NAMALWA (cell line): ENCODE results near the gene UBE2R2.
A peak's percentile ranks its signal among the peaks of the same experiment; 100 is the strongest.
"Not testable (repeated sequence)": the region's sequence is repeated elsewhere in the genome, so short reads cannot be mapped to it uniquely, and the experiment has no call there.

ENCODE experiments used
- DNase-seq: peaks from one replicate; pipeline ENCODE4 v3.0.0-alpha.2; 2015; ENCODE audit warnings: low spot score

UBE2R2 gene

GRCh38 chr9:33843312-33843961 is 26.5 kb downstream of the UBE2R2 start:
- DNase-seq: no peak

- DNase-seq: no peak
These were observed 29.3 kb downstream of the UBE2R2 start for GRCh38 chr9:33846231-33846630.

DNA sequence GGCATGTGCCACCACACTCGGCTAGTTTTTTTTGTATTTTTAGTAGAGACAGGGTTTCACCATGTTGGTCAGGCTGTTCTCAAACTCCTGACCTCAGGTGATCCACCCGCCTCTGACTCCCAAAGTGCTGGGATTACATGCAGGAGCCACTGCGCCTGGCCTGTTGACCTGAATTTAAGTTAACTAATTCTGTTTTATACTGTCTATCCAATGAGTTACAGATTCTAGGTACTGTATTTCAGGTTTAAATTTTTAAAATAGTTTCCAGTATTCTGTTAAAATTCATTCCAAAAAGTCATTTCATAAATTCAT is 30.9 kb downstream of the UBE2R2 start:
- not testable (repeated sequence) for DNase-seq

- DNase-seq: no peak
These were observed 33.3 kb downstream of the UBE2R2 start for GRCh38 chr9:33850267-33850629.

GRCh38 chr9:33850677-33851076 is 33.7 kb downstream of the UBE2R2 start:
- DNase-seq: no peak

DNA sequence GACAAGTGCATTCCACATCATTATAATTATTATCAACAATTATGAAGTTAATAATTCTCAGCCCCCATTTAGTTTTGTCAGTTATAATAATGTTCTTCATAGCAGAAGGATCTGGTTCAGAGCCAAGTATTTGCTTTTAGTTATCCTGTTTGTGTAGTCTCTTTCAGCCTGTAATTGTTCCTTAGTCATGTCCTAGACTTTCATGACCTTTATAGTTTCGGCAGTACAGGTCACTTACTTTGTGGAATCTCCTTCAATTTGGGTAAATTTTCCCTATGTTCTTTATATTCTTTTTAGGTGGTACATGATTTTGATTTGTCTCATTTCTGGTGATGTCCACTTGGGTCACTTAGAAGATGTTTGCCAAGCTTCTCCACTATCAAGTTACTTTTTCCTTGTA is 34.3 kb downstream of the UBE2R2 start:
- no peak for DNase-seq

DNA sequence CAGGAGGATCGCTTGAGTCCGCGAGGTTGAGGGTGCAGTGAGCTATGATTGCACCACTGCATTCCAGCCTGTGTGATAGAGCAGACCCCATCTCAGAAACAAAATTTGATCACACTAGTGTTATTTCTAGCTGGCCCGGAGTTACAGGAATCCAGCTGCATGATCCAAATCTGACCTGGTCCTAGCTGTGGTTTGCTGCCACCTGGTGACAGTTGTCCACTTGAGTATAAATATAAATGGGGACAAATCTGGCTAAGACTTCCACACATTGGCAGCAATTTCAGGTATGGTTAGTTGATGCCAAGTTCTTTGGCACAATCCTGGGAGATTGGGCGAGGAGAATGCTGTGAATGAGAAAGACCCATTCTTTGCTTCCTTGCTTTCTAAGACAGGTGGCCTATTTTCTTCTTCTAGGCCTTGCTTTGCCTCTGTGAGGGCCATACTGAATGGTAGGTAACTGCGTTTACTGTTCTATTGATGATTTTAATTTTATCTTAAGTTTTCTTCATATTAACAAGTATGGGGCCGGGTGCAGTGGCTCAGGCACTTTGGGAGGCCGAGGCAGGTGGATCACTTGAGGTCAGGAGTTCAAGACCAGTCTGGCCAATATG is 35.4 kb downstream of the UBE2R2 start:
- peak; percentile 72 for DNase-seq

DNA sequence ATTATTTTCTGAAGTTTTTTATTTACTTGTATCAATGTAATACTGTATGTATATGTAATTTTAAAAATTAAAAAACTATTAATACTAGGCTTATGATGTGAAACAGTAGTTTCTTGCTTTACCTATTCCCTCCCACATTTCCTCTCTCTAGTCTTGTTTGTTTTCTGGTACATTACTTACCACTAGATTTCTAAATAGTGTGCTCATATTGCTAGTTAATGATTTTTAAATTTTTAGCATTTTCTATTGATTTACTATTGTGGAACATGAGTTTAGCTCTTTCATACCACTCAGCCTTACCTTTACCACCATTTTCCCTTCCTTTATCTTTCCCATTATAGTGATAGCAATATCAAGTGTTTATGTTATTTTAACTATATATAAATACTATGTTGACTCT is 39.3 kb downstream of the UBE2R2 start:
- DNase-seq: no peak

- no peak for DNase-seq
These were observed 41.5 kb downstream of the UBE2R2 start for GRCh38 chr9:33858423-33858822.

GRCh38 chr9:33860200-33860871 is 43.4 kb downstream of the UBE2R2 start:
- DNase-seq: no peak

DNA sequence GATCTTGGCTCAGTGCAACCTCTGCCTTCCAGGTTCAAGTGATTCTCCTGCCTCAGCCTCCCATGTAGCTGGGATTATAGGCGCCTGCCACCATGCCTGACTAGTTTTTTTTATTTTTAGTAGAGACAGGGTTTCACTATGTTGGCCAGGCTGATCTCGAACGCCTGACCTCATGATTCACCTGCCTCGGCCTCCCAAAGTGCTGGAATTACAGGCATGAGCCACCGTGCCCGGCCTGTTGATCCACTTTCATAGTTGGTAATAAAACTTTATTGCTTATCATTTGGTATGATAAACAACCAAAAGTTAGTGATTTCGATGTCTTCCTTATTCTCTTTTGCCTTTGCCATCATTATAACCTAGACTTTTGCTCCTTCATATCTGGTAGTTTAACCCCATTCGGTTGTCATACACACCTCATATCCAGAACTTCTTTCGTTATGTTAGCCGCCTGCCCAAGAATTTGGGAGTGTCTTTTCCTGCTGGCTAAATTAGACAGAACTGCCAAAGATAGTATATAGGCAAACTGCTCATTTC is 45.0 kb downstream of the UBE2R2 start:
- DNase-seq: no peak

DNA sequence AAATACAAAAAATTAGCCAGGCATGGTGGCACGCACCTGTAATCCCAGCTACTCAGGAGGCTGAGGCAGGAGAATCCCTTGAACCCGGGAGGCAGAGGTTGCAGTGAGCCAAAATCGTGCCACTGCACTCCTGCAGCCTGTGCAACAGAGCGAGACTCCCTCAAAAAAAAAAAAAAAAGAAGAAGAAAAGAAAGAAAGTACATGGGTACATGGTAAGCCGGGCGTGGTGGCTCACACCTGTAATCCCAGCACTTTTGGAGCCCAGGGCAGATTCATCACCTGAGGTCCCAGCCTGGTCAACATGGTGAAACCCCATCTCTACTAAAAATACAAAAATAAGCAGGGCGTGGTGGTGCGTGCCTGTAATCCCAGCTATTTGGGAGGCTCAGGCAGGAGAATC is 46.1 kb downstream of the UBE2R2 start:
- not testable (repeated sequence) for DNase-seq

DNA sequence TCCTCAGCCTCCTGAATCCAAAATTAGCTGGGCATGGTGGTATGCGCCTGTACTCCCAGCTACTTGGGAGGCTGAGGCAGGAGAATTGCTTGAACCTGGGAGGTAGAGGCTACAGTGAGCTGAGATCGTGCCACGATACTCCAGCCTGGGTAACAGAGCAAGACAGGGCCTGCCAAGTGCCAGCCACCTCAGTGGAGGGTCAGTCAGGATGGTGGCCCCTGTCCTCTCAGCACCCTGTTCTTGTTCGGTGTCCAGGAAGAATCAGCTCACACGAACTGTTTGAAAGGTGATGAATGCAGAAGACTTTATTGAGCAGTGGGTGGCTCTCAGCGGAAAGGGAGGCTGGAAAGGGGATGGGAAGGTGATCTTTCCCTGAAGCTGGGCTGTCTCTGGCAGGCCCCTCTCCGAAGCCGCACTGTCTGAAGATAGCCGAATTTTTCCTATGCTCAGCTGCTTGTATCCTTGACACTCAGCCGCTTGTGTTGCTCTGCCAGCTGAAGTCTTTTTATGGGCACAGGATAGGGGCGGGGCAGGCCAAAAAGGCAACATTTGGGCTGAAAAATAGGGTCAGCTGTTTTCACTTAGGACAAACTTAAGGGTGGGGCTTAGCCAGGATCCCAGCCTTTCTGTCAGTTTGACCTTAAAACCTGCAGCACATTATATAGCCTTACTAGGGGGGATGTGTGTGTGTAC is 50.9 kb downstream of the UBE2R2 start:
- no peak for DNase-seq

- no peak for DNase-seq
These were observed 51.5 kb downstream of the UBE2R2 start for GRCh38 chr9:33868440-33868973.

DNA sequence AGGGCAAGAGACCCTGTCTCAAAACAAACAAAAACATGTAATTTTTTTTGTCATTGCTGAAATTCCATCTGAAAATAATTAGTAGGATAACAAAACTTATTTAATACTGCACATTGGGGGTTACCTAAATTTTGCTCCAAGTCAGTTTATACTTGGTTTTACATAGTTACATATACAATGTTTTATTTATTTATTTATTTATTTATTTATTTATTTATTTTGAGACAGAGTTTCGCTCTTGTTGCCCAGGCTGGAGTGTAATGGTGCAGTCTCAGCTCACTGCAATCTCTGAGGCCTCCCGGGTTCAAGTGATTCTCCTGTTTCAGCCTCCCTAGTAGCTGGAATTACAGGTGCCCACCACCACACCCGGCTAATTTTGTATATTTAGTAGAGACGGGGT is 52.3 kb downstream of the UBE2R2 start:
- DNase-seq: not testable (repeated sequence)

- no peak for DNase-seq
These were observed 60.9 kb downstream of the UBE2R2 start for GRCh38 chr9:33877727-33878489.

GRCh38 chr9:33878691-33879366 is 61.9 kb downstream of the UBE2R2 start:
- DNase-seq: no peak

DNA sequence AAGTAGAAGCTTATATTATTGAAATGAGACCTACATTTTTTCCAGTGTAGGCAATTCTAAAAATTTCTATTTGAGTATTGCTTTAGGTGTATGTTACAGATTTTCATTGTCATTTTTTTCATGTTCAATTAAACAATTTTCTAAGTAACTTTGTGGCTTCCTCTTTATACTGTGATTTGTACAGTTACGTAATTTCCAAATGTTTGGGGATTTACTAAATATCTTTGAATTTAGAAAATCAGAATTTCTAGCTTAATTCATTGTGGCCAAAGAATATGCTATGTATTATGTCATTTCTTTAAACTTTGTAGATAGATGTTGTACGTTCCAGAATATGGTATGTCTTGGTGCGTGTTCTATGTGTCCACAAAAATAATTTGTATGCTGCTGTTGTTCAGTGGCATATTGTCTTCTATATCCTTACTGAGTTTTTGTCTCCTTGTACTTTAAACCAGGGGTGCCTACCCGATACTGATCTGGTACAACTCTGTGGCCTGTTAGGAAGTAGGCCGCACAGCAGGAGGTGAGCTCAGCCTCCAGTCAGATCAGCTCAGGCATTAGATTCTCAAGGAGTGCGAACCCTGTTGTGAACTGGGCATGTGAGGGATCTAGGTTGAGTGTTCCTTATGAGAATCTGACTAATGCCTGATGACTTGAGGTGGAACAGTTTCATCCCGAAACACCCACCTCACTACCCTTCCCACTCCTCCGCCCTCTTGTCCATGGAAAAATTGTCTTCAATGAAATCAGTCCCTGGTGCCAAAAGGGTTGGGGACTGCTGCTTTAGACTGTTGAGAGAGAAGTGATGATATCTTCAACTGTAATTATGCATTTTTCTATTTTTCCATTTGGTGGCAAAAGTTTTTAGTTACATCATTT is 63.5 kb downstream of the UBE2R2 start:
- no peak for DNase-seq

DNA sequence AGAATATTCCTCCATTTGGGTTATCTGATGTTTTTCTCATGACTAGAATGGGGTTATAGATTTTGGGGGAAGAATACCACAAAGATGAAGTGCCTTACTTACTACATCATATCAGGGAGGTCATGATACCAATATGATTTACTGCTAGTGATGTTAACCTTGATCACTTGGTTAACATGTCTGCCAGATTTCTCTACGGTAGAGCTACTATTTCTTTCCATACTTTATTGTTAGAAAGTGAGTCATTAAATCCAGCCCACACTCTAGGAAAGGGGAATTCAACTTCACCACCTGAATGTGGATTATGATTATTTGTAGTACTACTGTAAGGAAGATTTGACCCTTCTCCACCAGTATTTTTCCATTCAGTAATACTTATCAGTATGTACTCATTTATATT is 64.7 kb downstream of the UBE2R2 start:
- DNase-seq: no peak
